CD4-positive, alpha-beta T cell (primary cell): Measurements from ENCODE around the gene SMIM28. TPM values are rescaled to one million over a fixed set of nuclear protein-coding genes. Genes with fewer than 3 reads are reported as not detected.

Experiments used
- ATAC-seq: fragments of 200-7000 bp; cut with Tn5 transposase; one replicate; pipeline ENCODE4 v1.10.0; 2022; ENCODE audit warnings: mild to moderate bottlenecking; ENCODE audit not compliant: poor library complexity
- CTCF ChIA-PET: fragments of 350-600 bp; sonication (Branson Sonifier 250); formaldehyde crosslinking; loops from one replicate; lab custom pipeline; 2021; ENCODE audit warnings: antibody characterized with exemption, inconsistent platforms; lab: Charles Lee
- POLR2A ChIA-PET: fragments of 350-600 bp; sonication (Branson Sonifier 250); formaldehyde crosslinking; loops from one replicate; lab custom pipeline; 2021; ENCODE audit warnings: antibody characterized with exemption, inconsistent platforms; lab: Charles Lee
- DNase-seq, 14 experiments: peaks; one replicate each; pipeline ENCODE4 v3.0.0-alpha.2; 2013 to 2020; ENCODE audit warnings: mixed read lengths in 2 of 14
- H3K27ac ChIP-seq, 2 donors: one replicate each; pipeline versions ENCODE4 v1.5.1 to v1.7.0; 2013; ENCODE audit warnings: low read length in 2 of 2, low read depth in 1 of 2, mild to moderate bottlenecking in 1 of 2
- H3K27me3 ChIP-seq, 2 experiments: 1 replicate in 1 of 2; 2 replicates in 1 of 2; pipeline versions ENCODE4 v1.6.1 to v1.7.0; 2013; ENCODE audit warnings: low read length in 2 of 2, control low read depth in 1 of 2, mild to moderate bottlenecking in 1 of 2, moderate library complexity in 1 of 2; ENCODE audit not compliant: insufficient read depth in 2 of 2, control insufficient read depth in 1 of 2
- H3K36me3 ChIP-seq: one replicate; pipeline ENCODE4 v1.6.1; 2013; ENCODE audit warnings: low read length, control low read depth; ENCODE audit not compliant: insufficient read depth
- H3K4me1 ChIP-seq: one replicate; pipeline ENCODE4 v1.6.1; 2013; ENCODE audit warnings: low read length, control low read depth; ENCODE audit not compliant: insufficient read depth
- H3K4me3 ChIP-seq: one replicate; pipeline ENCODE4 v1.5.1; 2013; ENCODE audit warnings: mild to moderate bottlenecking, low read length, moderate library complexity
- H3K9me3 ChIP-seq, 2 experiments: 1 replicate in 1 of 2; 2 replicates in 1 of 2; pipeline versions ENCODE4 v1.6.1 to v1.7.0; 2013; ENCODE audit warnings: low read length in 2 of 2, mild to moderate bottlenecking in 2 of 2, control low read depth in 1 of 2, moderate library complexity in 1 of 2; ENCODE audit not compliant: control insufficient read depth in 1 of 2, insufficient read depth in 1 of 2
- H3K27ac Mint-ChIP-seq: one replicate; pipeline ENCODE4 v1.8.0; 2020; ENCODE audit warnings: mixed read lengths
- H3K27me3 Mint-ChIP-seq: one replicate; pipeline ENCODE4 v1.8.0; 2021; ENCODE audit warnings: mixed read lengths
- H3K36me3 Mint-ChIP-seq: one replicate; pipeline ENCODE4 v1.8.0; 2021; ENCODE audit warnings: low read depth, mixed read lengths
- H3K4me1 Mint-ChIP-seq: one replicate; pipeline ENCODE4 v1.8.0; 2021; ENCODE audit warnings: low read depth, mixed read lengths
- H3K4me3 Mint-ChIP-seq: one replicate; pipeline ENCODE4 v1.8.0; 2020; ENCODE audit warnings: mild to moderate bottlenecking, mixed read lengths
- H3K9me3 Mint-ChIP-seq: one replicate; pipeline ENCODE4 v1.8.0; 2020; ENCODE audit warnings: mixed read lengths
- intact Hi-C, 2 experiments: fragments of 100-400 bp; cut with DNase I in 1 of 2; cut with micrococcal nuclease in 1 of 2; formaldehyde crosslinking; loops; one replicate each; pipeline versions ENCODE4 v1.15.1 to v1.9.0; 2023 to 2025; cut with DNase I, micrococcal nuclease
- total RNA-seq, 174 experiments: library from RNA in 2 of 174; stranded (reverse) in 2 of 174; gene quantifications; one replicate each; pipeline ENCODE4 v1.2.3 and lab custom pipeline; 2021 to 2026
- TF ChIP-seq, protein P1 (sequence below): fragments of 200-600 bp; IDR thresholded peaks from one replicate; pipeline ENCODE4 v1.8.0; 2022; ENCODE audit warnings: antibody characterized with exemption, mild to moderate bottlenecking

Gene SMIM28
- total RNA-seq, 2 experiments from 2014 or later: not detected

DNA sequence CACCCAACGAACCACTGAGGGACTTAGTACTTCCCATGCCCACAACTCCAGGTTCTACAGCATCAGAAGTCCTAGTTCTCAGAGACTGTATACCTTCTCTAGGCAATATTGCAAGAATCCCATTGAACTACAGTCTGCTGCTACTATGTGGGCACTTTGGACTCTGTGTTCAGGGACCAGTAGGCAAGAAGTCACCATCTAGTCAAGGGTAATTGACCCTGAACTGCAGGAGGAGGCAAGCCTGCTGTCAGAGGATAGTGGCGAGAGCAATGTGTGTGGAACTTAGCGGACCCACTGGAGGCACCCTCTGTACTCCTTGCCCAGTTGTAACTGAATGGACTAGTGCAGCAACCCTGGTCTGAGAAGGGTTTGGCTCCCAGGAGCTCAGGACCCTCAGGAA is 42.1 kb downstream of the SMIM28 start:
- no peaks in the 10 kb centered on the region for H3K27me3 ChIP-seq
- H3K4me3 ChIP-seq: no peak overlapping the region
- ATAC-seq (no peak), DNase-seq (no peak)
- H3K27me3 Mint-ChIP-seq: no peaks in the 10 kb centered on the region
- ChIA-PET CTCF (no interaction called here), POLR2A (no interaction called here)
- TF ChIP-seq, protein P1, sequence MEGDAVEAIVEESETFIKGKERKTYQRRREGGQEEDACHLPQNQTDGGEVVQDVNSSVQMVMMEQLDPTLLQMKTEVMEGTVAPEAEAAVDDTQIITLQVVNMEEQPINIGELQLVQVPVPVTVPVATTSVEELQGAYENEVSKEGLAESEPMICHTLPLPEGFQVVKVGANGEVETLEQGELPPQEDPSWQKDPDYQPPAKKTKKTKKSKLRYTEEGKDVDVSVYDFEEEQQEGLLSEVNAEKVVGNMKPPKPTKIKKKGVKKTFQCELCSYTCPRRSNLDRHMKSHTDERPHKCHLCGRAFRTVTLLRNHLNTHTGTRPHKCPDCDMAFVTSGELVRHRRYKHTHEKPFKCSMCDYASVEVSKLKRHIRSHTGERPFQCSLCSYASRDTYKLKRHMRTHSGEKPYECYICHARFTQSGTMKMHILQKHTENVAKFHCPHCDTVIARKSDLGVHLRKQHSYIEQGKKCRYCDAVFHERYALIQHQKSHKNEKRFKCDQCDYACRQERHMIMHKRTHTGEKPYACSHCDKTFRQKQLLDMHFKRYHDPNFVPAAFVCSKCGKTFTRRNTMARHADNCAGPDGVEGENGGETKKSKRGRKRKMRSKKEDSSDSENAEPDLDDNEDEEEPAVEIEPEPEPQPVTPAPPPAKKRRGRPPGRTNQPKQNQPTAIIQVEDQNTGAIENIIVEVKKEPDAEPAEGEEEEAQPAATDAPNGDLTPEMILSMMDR: no peak
- H3K4me1 Mint-ChIP-seq: peaks cover 9% of the 10 kb centered on the region
- H3K36me3 ChIP-seq: peaks cover 26% of the 10 kb centered on the region
- H3K9me3 Mint-ChIP-seq: no peaks in the 10 kb centered on the region
- peaks cover 39% of the 10 kb centered on the region for H3K36me3 Mint-ChIP-seq
- no peaks in the 10 kb centered on the region for H3K4me1 ChIP-seq
- intact Hi-C loops: no loop called here
- no peak overlapping the region for H3K4me3 Mint-ChIP-seq
- H3K27ac ChIP-seq: no peak overlapping the region
- H3K27ac Mint-ChIP-seq: no peak overlapping the region
- H3K9me3 ChIP-seq: no peaks in the 10 kb centered on the region

DNA sequence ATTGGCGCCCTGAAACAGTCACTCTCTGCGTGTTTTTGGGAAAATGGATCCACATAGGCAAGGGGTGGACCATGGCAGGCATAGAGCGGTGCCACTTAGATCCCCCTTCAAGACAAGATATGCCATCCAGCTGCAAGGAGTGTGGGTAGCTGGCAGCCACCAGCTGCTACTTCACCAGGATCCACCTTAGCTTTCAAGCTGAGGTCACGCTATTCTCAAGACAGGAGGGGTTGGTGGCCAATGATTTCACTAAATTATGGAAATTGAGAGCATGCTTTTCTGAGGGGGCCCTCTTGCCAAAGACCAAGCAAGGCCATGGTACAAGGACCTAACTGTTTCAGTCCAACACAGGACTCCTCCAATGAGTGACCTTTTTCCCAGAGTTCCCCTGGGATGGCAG is 42.7 kb downstream of the SMIM28 start:
- Histone ChIP-seq H3K4me3 (no peak overlapping the region), H3K27ac (no peak overlapping the region), H3K36me3 (peaks cover 22% of the 10 kb centered on the region), H3K9me3 (no peaks in the 10 kb centered on the region), H3K4me1 (no peaks in the 10 kb centered on the region), H3K27me3 (no peaks in the 10 kb centered on the region)
- no peak overlapping the region for H3K27ac Mint-ChIP-seq
- no peak for ATAC-seq
- intact Hi-C loops: no loop called here
- peaks cover 39% of the 10 kb centered on the region for H3K36me3 Mint-ChIP-seq
- TF ChIP-seq, protein P1: no peak
- ChIA-PET CTCF (no interaction called here), POLR2A (no interaction called here)
- H3K4me1 Mint-ChIP-seq: peaks cover 9% of the 10 kb centered on the region
- H3K9me3 Mint-ChIP-seq: no peaks in the 10 kb centered on the region
- DNase-seq: no peak
- no peak overlapping the region for H3K4me3 Mint-ChIP-seq
- H3K27me3 Mint-ChIP-seq: no peaks in the 10 kb centered on the region

DNA sequence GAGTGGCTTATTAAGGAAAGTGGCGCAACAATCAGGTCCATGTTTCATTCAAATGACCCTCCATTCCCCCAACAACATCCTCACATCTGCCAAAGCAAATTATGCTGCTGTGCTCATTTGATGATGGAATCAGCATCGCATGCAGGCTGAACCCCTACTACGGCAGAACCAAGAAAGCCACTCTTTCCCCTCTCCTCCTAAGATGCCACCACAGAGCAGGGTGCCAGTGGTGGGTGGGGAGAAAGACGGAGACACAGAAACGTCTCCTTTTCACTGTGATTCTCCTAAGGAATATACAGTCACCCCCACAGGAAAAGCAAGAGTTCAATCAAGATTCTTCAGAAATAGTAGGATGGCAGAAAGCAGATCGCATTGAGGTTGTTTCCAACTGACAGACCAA is 43.4 kb downstream of the SMIM28 start:
- ATAC-seq (no peak), DNase-seq (no peak)
- Histone ChIP-seq H3K4me1 (no peaks in the 10 kb centered on the region), H3K27me3 (no peaks in the 10 kb centered on the region), H3K4me3 (no peak overlapping the region), H3K36me3 (peaks cover 19% of the 10 kb centered on the region), H3K9me3 (no peaks in the 10 kb centered on the region), H3K27ac (no peak overlapping the region)
- intact Hi-C loops: no loop called here
- H3K4me1 Mint-ChIP-seq: peaks cover 9% of the 10 kb centered on the region
- H3K36me3 Mint-ChIP-seq: peaks cover 36% of the 10 kb centered on the region
- H3K9me3 Mint-ChIP-seq: no peaks in the 10 kb centered on the region
- no peak overlapping the region for H3K4me3 Mint-ChIP-seq
- H3K27me3 Mint-ChIP-seq: no peaks in the 10 kb centered on the region
- CTCF ChIA-PET: no interaction called here
- TF ChIP-seq, protein P1: no peak
- no peak overlapping the region for H3K27ac Mint-ChIP-seq
- POLR2A ChIA-PET: no interaction called here
